Stomach (tissue), 4 donors: ENCODE data around the gene CUX1.

Experiments used
- CTCF ChIP-seq, 7 experiments: fragments of 450-650 bp in 4 of 7; fragments of 200-600 bp in 3 of 7; sonication (generic) in 3 of 7; IDR thresholded peaks; one replicate each; pipeline ENCODE4 v1.5.1; 2016 to 2019; ENCODE audit warnings: antibody characterized with exemption in 7 of 7, control low read depth in 2 of 7, mild to moderate bottlenecking in 1 of 7
- POLR2A ChIP-seq, 4 donors: fragments of 450-650 bp; IDR thresholded peaks; one replicate each; pipeline ENCODE4 v1.6.1; 2016; ENCODE audit warnings: antibody characterized with exemption in 4 of 4, control low read depth in 2 of 4, mild to moderate bottlenecking in 1 of 4, moderate library complexity in 1 of 4

- TF ChIP-seq CTCF (IDR thresholded peaks at IDR 0.05), result no peak
- TF ChIP-seq POLR2A (IDR thresholded peaks at IDR 0.05), result no peak
Measured at GRCh38 chr7:102005933-102006480, 188.6 kb downstream of the CUX1 start.
